HG03159 (cell line): ENCODE results near the gene HCFC1.

ENCODE experiments used
- ATAC-seq: cut with Tn5 transposase; IDR thresholded peaks from one replicate; pipeline ENCODE4 v1.9.1; 2021; ENCODE audit warnings: mild to moderate bottlenecking, moderate library complexity; ENCODE audit not compliant: unreplicated experiment

Gene HCFC1

GRCh38 chrX:153960077-153960476 lies 11.5 kb downstream of the HCFC1 start:
- no peak for ATAC-seq

DNA sequence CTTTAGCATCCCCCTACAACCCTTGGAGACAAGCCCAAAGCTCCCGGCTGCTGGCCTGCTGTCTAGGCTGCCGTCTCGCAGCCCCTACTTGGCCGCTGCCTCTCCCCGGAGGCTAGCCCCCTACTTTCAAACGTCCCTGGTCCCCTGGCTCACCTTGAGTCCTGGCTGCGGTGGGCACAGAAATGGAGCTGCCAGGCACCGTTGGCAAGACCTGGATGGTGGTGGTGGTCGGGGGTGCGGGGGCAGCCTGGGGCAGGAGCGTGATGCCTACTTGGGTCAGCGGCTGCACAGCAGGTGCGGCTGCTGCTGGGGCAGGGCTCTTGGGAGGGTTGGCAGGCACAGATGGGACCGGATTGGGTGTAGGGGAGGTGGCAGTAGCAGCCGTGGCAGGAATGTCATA lies 12.0 kb downstream of the HCFC1 start:
- no peak for ATAC-seq

DNA sequence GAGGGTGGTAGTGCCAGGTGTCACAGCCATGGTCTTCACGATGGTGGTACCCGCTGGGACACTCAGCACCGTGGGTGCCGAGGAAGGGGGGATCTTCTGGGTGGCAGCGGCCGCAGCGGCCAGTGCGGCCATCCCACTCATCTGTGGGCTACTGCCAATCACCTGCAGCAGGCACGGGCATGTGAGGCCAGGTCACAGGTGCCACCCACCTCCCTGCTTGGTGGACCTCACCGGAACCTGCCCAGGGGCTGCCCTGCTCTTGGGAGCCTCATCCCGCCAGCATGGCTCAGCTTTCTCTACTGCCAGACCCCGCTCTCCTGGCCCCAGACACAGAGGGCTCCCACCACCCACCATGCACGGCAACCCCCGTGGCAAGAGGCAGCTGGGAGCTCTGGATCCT lies 13.0 kb downstream of the HCFC1 start:
- no peak for ATAC-seq

GRCh38 chrX:153957224-153957623 lies 14.4 kb downstream of the HCFC1 start:
- ATAC-seq = no peak

DNA sequence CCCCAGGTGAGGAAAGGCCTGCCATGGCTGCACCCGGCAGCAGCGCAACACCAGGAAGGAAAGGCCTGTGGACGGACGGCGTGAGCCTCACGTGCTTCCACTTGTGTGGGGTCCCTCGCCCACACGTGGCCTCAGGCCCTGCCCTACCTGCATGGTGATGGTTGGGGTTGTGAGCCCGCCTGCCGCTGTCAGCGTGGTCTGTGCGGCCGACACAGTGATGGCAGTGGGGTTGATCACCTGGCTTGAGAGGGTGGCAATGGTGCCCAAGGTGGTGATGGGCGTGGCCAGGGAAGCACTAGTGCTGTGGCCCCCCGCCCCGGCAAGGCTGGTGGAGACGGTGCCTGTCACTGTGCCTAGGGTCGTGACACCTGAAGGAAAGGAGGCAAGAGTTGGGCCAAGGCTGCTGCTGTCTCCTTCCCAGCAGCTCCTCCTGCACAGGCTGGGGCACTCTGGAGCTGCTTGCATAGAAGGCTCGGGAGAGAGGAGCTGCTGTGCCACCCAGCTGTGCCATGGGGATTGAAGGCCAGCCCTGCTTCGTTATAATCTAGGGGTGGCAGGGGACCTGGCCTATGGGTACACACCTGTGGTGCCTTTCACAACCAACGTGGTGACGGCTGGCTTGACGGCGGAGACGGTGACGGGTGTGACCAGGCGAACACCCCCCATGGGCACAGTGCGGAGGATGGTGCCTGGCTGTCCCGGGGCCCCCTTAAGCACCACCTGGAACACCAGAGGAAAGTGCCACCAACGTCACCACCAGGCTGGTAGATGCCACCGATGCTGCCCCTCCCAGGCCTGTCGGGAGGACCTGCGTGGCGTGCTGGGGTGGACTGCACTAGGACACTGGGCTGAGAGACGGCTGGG lies 15.3 kb downstream of the HCFC1 start:
- no peak for ATAC-seq

DNA sequence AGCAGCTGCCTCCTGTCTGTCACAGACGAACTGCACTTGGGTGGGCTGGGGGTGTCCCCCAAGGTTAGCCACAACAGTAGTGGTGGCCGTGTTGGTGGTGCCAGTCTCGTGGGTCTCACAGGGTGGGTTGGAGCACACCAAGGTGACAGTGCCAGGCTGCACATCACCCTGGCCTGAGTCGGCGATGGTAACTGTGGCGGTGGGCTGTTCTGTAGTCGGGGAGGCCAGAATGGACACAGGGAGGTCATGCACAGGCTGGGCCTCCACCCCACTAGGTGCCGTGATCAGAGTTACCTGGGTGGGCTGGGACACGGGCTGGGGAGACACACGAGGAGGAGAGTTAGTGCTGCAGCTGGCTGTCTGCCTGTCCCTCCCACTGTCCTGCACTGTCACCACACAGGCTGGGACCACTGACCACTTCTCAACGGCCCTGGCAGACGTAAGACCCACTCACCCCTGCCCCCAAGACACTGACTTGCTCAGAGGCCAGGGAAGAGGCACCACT lies 16.3 kb downstream of the HCFC1 start:
- ATAC-seq = no peak

GRCh38 chrX:153954558-153955227 lies 16.9 kb downstream of the HCFC1 start:
- ATAC-seq = no peak

DNA sequence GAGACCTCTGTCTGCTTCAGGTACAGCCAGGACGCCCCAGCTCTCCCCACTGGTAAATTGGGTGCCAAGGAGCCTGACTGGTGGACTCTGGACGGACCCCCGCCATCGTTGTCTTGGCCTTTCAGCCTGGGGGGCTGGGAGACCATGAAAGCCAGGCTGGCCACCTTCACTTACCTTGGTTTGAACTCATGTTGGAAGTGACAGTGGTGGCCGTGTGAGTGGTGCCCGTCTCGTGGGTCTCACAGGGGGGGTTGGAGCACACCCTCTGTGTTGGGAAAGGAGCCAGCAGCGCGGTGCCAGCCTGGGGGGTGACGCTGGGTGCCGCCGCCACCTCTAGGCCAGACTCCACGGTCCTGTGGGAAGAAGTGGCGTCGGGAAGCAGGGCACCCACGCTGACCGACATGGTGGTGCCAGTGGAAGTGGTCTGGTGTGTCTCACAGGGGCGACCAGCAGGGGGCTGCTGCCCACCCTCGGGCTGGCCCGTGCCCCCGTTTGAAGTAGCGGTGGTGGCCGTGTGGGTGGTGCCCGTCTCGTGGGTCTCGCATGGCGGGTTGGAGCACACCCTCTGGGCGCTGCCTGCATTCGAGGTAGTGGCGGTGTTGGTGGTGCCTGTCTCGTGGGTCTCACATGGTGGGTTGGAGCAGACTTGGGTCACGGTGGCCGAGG lies 17.6 kb downstream of the HCFC1 start:
- ATAC-seq = no peak

DNA sequence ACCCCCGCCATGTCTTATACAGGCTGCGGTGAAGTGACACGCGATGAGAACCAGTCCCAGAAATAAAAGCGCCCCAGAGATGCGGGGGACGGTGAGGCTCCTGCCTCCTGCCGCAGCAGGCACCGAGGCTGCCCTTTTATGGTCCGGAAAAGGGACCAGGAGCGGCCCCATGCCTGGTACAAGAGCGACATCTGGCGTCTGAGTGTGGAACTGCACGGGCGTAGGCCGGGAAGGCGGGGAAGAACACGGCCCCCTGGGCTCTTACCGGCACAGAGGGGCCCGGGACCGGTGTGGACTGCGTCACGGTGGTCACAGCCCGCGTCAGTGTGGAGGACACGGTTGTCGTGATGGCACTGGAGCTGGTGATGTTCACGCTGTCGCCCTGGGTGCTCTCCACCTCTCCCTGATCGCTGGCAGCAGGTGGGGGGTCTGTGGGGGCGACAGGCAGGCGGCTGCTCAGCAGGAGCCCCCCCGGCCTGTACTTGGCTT lies 18.2 kb downstream of the HCFC1 start:
- ATAC-seq = no peak

DNA sequence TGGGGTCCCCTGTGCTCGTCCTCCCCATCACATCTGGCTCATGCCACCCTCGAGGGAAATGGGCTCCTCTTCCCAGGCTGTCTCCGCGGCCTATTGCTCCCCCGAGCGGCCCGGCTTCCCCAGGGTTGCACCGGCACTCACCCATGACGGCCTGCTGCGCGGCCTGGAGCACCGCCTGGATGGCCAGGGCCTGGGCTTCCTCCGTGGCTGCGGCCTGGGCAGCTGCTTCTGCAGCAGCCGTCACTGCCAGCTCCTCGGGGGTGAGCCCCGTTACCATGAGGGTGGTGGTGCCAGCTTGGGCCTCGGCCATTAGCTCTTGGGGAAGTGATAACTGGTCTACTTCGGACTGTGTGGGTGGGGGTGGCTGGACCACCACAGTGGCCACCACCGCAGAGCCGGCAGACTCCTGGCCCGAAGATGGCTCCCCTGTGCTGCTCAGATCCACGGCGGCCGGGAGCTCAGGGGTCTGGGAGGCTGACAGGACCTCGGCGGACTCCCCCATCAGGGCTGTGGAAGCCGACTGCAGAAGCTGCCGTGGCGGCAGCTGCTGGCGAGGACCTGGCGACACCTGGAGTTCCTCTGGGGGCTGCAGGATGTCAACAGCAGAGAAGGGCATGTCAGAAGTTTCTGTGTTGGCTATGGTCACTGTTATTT lies 19.1 kb downstream of the HCFC1 start:
- ATAC-seq = no peak

GRCh38 chrX:153951683-153952372 lies 19.8 kb downstream of the HCFC1 start:
- ATAC-seq = no peak

DNA sequence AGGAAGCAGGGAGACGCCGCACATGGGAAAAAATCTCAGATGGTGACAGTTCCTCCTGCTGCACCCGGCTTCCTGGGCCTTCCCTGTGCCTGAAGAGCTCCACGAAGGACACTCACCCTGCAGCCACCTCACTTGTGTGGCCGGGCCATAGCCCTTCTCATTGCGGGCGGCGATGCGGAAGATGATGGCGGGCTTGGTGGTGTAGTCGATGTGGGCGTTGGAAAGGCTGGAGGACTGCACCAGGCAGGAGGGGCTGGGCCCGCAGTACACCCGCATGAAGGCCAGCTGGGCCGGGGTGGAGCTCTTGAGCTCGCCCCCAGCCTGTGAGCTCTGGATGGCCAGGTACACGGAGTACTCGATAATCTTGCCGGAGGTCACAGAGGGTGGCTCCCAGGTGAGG lies 21.5 kb downstream of the HCFC1 start:
- no peak for ATAC-seq

- no peak for ATAC-seq
Measured at GRCh38 chrX:153948847-153949805, 22.5 kb downstream of the HCFC1 start.

DNA sequence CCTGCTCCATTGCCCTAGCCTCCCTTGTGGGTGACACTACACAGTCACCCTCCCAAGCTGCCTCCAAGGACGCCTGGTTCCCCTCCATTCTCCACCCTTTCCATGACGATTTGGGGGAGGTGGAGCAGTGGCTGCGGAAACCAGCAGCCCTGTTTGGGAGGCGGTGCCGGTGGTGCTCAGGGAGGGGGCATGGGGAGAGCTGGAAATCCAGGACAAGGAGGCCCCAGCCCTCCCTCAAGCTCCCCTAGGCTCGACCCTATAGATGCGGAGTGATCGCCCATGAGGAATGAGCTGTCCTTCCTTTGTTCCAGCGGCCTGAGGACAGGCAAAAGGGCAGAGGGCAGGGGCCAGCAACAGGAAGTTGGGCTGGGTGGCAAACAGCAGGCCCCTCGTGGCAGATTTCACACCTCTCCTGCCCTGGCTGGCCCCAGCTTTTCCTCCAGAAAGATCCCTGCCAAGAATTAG lies 23.6 kb downstream of the HCFC1 start:
- ATAC-seq = no peak

- ATAC-seq = peak; percentile 64
Measured at GRCh38 chrX:153947009-153947769, 24.4 kb downstream of the HCFC1 start.

GRCh38 chrX:153945956-153946943 lies 25.4 kb downstream of the HCFC1 start:
- no peak for ATAC-seq

DNA sequence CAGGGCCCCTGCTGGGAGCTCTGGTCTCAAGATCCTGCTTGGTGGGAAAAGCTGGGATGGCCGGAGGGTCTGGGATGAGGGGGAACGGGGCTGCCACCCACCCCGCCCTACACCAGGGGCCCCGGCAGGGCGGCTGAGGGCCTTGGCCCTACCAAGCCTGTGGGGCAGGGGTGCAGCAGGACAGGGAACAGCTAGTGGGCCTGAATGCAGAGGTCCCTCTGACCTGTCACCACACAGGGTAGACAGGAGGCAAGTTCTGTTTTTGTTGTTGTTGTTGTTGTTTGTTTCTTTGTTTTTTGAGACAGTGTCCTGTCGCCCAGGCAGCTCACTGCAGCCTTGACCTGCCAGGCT lies 26.8 kb downstream of the HCFC1 start:
- ATAC-seq = no peak
